OCI-LY1 (cell line): ENCODE measurements around the gene KCTD16.

Experiments
- H2AFZ ChIP-seq: fragments of 200-600 bp; sonication (generic), shearing (Covaris generic); 2 replicates; pipeline ENCODE4 v1.6.0; 2014; ENCODE audit warnings: antibody characterized with exemption, mild to moderate bottlenecking, low read length
- H3F3A ChIP-seq: fragments of 200-600 bp; sonication (generic), shearing (Covaris generic); 2 replicates; pipeline ENCODE4 v1.6.0; 2014; ENCODE audit warnings: mild to moderate bottlenecking, antibody characterized with exemption, low read length, moderate library complexity; ENCODE audit not compliant: insufficient read depth
- H3K27ac ChIP-seq: fragments of 200-600 bp; sonication (generic); 2 replicates; pipeline ENCODE4 v1.5.1; 2014; ENCODE audit warnings: low read length, mixed run types, mild to moderate bottlenecking, low read depth; ENCODE audit not compliant: poor library complexity, severe bottlenecking
- H3K27me3 ChIP-seq: fragments of 200-600 bp; sonication (generic); 2 replicates; pipeline ENCODE4 v1.6.0; 2014; ENCODE audit warnings: antibody characterized with exemption, mild to moderate bottlenecking, low read length, moderate library complexity; ENCODE audit not compliant: insufficient read depth
- H3K36me3 ChIP-seq: fragments of 200-600 bp; sonication (generic); 2 replicates; pipeline ENCODE4 v1.6.1; 2014; ENCODE audit warnings: mild to moderate bottlenecking, antibody characterized with exemption, low read length, moderate library complexity, mixed read lengths; ENCODE audit not compliant: insufficient read depth
- H3K4me1 ChIP-seq: fragments of 200-600 bp; sonication (generic); 2 replicates; pipeline ENCODE4 v1.5.1; 2014; ENCODE audit warnings: mild to moderate bottlenecking, low read length, moderate library complexity; ENCODE audit not compliant: insufficient read depth, severe bottlenecking
- H3K4me2 ChIP-seq: fragments of 200-600 bp; sonication (generic), shearing (Covaris generic); 2 replicates; pipeline ENCODE4 v1.6.1; 2014; ENCODE audit warnings: low read length
- H3K4me3 ChIP-seq: fragments of 200-600 bp; sonication (generic); 2 replicates; pipeline ENCODE4 v1.5.1; 2014; ENCODE audit warnings: low read length, low read depth, mild to moderate bottlenecking, mixed read lengths; ENCODE audit not compliant: poor library complexity, severe bottlenecking
- H3K79me2 ChIP-seq: fragments of 200-600 bp; shearing (Covaris generic); 2 replicates; pipeline ENCODE4 v1.6.1; 2016; ENCODE audit warnings: mixed run types, low read length, mixed read lengths; ENCODE audit not compliant: insufficient read depth
- H3K9ac ChIP-seq: fragments of 200-600 bp; sonication (generic), shearing (Covaris generic); 2 replicates; pipeline ENCODE4 v1.6.1; 2014; ENCODE audit warnings: mild to moderate bottlenecking, low read length, mixed read lengths
- H3K9me2 ChIP-seq: fragments of 200-600 bp; sonication (generic), shearing (Covaris generic); 2 replicates; pipeline ENCODE4 v1.6.1; 2014; ENCODE audit warnings: low read depth, mild to moderate bottlenecking, low read length, mixed read lengths
- H3K9me3 ChIP-seq: fragments of 200-600 bp; shearing (Covaris generic); 2 replicates; pipeline ENCODE4 v1.6.1; 2014; ENCODE audit warnings: low read length, mixed read lengths
- H4K20me1 ChIP-seq: fragments of 200-600 bp; sonication (generic), shearing (Covaris generic); 2 replicates; pipeline ENCODE4 v1.6.0; 2016; ENCODE audit warnings: mild to moderate bottlenecking, low read length; ENCODE audit not compliant: insufficient read depth
- EZH2 ChIP-seq: fragments of 200-600 bp; sonication (generic), shearing (Covaris generic); IDR thresholded peaks from 2 replicates; pipeline ENCODE4 v1.8.0; 2017; ENCODE audit warnings: borderline replicate concordance, mixed run types, mild to moderate bottlenecking, antibody characterized with exemption, low read length, moderate library complexity, mixed read lengths
- TF ChIP-seq, protein P1 (sequence below): fragments of 200-600 bp; sonication (generic), shearing (Covaris generic); IDR thresholded peaks from 2 replicates; pipeline ENCODE4 v1.5.1; 2017; ENCODE audit warnings: mild to moderate bottlenecking, antibody characterized with exemption, low read length, moderate library complexity, mixed read lengths

Gene KCTD16

DNA sequence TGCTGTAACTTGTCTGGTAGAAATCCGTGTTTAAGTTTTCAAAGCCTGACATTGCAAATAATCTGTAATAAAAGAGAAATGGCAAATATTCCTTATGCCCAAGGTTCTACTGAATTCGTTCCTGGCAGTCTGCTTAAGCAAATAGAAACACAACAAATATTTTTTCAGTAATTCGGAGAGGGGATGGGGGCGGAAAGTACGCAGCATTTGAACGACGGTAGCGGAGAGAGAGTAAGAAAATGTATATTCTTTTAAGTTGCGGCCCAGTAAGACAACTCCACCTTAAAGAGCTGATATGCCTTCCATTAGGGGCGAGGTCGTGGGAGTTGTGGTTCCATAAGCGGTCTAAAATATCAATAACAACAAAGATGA lies 783 bp upstream of the KCTD16 start:
- peak overlapping the region; percentile 70 for H3K9ac ChIP-seq
- H3K9me3 ChIP-seq = no peaks in the 10 kb centered on the region
- peaks cover 26% of the 10 kb centered on the region for H3K4me1 ChIP-seq
- H3K4me3 ChIP-seq = peak overlapping the region; percentile 87
- no peak overlapping the region for H3K27ac ChIP-seq
- H4K20me1 ChIP-seq = no peaks in the 10 kb centered on the region
- no peak overlapping the region for H2AFZ ChIP-seq
- H3K79me2 ChIP-seq = peaks cover 21% of the 10 kb centered on the region
- no peak for TF ChIP-seq EZH2
- TF ChIP-seq, protein P1, sequence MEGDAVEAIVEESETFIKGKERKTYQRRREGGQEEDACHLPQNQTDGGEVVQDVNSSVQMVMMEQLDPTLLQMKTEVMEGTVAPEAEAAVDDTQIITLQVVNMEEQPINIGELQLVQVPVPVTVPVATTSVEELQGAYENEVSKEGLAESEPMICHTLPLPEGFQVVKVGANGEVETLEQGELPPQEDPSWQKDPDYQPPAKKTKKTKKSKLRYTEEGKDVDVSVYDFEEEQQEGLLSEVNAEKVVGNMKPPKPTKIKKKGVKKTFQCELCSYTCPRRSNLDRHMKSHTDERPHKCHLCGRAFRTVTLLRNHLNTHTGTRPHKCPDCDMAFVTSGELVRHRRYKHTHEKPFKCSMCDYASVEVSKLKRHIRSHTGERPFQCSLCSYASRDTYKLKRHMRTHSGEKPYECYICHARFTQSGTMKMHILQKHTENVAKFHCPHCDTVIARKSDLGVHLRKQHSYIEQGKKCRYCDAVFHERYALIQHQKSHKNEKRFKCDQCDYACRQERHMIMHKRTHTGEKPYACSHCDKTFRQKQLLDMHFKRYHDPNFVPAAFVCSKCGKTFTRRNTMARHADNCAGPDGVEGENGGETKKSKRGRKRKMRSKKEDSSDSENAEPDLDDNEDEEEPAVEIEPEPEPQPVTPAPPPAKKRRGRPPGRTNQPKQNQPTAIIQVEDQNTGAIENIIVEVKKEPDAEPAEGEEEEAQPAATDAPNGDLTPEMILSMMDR = no peak
- no peaks in the 10 kb centered on the region for H3K9me2 ChIP-seq
- no peaks in the 10 kb centered on the region for H3F3A ChIP-seq
- H3K27me3 ChIP-seq = no peaks in the 10 kb centered on the region
- peak overlapping the region; percentile 85 for H3K4me2 ChIP-seq
- H3K36me3 ChIP-seq = peaks cover 34% of the 10 kb centered on the region

DNA sequence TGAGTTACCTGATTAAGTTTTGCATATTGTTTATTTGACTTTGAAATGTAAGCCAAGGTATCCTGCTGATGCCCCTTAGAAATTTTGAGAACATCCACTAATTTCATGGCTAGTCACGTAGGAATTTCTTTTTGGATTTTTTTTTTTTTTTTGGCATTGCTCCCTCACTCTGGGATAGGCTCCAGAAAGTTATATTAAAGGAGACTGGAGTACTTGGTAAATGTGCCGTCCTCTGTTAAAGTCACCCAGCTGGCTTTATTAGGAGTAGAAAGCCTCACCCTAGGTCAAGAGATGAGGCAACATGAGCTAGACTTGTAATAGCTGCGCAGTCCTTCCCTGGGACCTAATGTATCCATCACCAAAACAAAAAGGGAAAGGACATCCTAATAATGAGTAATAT lies 3.1 kb downstream of the KCTD16 start:
- peaks cover 3% of the 10 kb centered on the region; the same call in 1 of the 2 replicates for H3K36me3 ChIP-seq
- H4K20me1 ChIP-seq = no peaks in the 10 kb centered on the region
- no peak overlapping the region for H3K4me3 ChIP-seq
- no peaks in the 10 kb centered on the region for H3F3A ChIP-seq
- H3K9me2 ChIP-seq = no peaks in the 10 kb centered on the region
- H3K4me2 ChIP-seq = no peak overlapping the region
- no peak overlapping the region for H2AFZ ChIP-seq
- no peaks in the 10 kb centered on the region for H3K9me3 ChIP-seq
- peaks cover 13% of the 10 kb centered on the region for H3K79me2 ChIP-seq
- H3K27me3 ChIP-seq = no peaks in the 10 kb centered on the region
- no peak overlapping the region for H3K9ac ChIP-seq
- H3K4me1 ChIP-seq = peaks cover 21% of the 10 kb centered on the region
- TF ChIP-seq, protein P1 = no peak
- no peak for TF ChIP-seq EZH2
- H3K27ac ChIP-seq = no peak overlapping the region

DNA sequence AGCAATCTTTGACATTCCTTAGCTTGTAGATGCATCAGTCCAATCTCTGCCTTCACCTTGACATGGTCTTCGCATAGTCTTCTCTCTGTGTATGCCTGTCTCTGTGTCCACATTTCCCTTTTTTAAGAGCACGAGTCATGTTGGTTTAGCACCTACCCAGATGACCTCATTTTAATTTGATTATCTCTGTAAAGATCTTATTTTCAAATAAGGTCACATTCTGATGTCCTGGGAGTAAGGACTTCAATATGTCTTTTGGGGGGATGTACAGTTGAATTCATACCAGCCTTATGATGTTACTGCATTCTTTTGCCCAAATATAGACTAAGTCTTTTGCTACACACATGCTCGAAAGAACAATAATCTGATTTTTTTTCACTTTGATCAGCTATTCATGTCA lies 6.9 kb downstream of the KCTD16 start:
- no peak overlapping the region for H3K4me3 ChIP-seq
- H2AFZ ChIP-seq = no peak overlapping the region
- H4K20me1 ChIP-seq = no peaks in the 10 kb centered on the region
- H3K27ac ChIP-seq = no peak overlapping the region
- H3K9ac ChIP-seq = no peak overlapping the region
- no peaks in the 10 kb centered on the region for H3K36me3 ChIP-seq
- H3F3A ChIP-seq = no peaks in the 10 kb centered on the region
- H3K4me2 ChIP-seq = no peak overlapping the region
- H3K9me3 ChIP-seq = no peaks in the 10 kb centered on the region
- TF ChIP-seq EZH2 = no peak
- TF ChIP-seq, protein P1 = no peak
- no peaks in the 10 kb centered on the region for H3K79me2 ChIP-seq
- H3K9me2 ChIP-seq = no peaks in the 10 kb centered on the region
- H3K27me3 ChIP-seq = no peaks in the 10 kb centered on the region
- H3K4me1 ChIP-seq = no peaks in the 10 kb centered on the region
